ENCODE results near the gene UNC5C.

DNA sequence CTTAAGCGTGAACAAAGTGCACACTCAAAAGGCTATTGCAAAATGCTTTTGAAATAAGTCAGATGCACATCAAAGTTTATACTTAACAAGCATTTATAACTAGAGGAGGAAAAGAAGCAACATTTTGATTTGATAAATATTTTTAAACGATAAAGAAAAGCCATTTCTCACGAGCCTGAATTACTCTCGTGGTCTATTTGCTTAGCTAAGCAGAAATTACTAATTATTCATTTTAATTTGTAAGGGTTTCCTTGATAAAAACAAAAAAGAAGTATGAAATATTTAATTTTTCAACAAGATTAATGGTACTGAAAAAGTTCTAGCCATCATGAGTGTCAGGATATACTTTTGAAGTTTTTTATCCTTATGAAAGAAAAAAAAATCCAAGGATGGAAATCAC lies 78.2 kb downstream of the UNC5C start:
- no peak for TF ChIP-seq CTCF (conservative IDR thresholded peaks at IDR 0.05 in 1 of 2, IDR thresholded peaks at IDR 0.05 in 1 of 2; ENCODE audit: low read depth in 1 of 2, low read length in 2 of 2)
- TF ChIP-seq EZH2 (IDR thresholded peaks at IDR 0.05; ENCODE audit: low read length, missing control alignments) = no peak

Measured in fibroblast of lung (primary cell).